HPDE6-E6E7 (cell line): ENCODE measurements around the gene GLO1.
"Not testable (repeated sequence)": the region's sequence is repeated elsewhere in the genome, so short reads cannot be mapped to it uniquely, and the experiment has no call there.

Experiments
- DNase-seq: peaks from one replicate; pipeline ENCODE4 v3.0.0; 2011; ENCODE audit warnings: missing footprints; ENCODE audit errors: extremely low spot score

GLO1 gene

DNA sequence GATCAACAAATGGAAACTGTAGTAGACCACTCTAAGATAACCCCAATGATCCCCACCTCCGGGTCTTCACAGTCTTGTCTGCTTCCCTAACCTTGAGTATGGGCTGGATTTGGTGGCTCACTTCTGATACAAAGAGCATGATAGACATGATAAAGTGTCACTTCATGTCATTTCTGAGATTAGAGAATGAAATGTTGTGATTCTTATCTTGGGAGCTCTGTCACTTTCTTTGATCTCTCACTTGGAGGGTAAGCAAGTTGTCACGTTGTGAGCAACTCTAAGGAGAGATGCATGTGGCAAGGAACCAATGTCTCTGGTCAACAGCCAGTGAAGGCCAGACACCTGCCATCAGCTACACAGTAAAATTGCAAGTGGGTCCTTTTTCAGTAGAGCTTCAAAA is 3.0 kb upstream of the GLO1 start:
- DNase-seq, result no peak

DNA sequence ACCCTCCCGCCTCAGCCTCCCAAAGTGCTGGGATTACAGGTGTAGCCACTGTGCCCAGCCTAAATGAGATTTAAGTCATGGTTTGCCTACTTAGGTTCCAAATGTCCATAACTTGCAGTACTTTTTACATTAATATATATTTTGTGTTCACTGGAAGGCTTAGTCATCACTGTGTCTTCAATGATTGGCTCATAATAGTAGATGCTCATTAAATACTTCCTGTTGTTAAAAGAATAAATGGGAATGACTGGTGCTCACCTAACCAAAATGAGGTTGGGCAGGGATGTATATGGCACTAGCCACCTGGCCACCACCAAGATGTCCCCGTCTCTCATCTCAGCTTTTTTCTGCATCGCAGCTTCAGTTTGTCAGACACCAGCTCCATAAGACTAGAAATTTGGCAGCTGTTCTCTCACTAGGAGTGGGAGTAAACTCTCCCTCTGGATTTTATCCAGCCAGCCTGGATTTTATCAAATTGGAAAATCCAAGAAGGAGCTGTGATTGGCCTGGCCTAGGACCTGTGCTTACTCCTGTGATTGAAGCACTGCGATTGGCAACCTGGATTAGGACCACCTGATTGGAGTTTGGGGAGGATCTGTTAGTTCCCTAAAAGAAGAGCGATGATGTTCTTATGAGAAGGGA is 1.1 kb upstream of the GLO1 start:
- no peak for DNase-seq

GRCh38 chr6:38701551-38701950 is 1.4 kb downstream of the GLO1 start:
- no peak for DNase-seq

DNA sequence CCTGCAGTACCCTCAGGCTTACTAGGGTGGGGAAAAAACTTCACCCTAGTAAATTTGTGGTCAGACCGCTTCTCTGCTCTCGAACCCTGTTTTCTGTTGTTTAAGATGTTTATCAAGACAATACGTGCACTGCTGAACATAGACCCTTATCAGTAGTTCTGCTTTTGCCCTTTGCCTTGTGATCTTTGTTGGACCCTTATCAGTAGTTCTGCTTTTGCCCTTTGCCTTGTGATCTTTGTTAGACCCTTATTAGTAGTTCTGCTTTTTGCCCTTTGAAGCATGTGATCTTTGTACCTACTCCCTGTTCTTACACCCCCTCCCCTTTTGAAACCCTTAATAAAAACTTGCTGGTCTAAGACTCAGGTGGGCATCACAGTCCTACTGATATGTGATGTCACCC is 3.2 kb downstream of the GLO1 start:
- not testable (repeated sequence) for DNase-seq

DNA sequence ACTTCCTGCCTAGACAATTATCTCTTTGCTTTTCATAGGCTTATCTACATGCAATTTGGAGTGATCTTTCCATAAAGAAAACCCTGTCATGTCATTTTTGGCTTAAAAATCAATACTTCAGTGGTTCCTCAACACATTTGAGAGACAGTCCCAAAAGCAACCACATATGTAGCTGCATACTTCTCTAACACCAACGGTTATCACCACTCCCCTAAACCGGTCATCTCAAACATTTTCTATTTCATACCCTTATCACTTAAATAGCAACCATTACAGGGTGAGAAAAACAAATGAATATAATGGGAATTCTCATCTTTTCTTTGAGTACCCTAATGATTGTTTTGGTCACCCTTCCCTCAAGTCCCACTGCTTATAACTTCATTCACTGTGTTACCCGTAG is 5.1 kb downstream of the GLO1 start:
- DNase-seq, result no peak

DNA sequence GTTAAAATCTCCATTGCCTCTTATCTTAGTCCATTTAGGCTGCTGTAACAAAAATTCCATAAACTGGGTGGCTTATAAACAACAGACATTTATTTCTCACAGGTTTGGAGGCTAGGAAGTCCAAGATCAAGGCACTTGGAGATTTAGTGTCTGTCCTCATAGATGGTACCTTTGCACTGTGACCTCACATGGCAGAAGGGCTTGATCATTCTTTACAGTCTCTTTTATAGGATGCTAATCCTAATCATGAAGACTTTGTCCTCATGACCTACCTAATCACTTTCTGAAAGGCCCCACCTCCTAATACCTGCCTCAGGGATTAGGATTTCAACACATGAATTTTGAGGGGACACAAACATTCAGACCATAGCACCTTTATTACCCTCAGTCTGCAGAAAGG is 6.6 kb downstream of the GLO1 start:
- no peak for DNase-seq

DNA sequence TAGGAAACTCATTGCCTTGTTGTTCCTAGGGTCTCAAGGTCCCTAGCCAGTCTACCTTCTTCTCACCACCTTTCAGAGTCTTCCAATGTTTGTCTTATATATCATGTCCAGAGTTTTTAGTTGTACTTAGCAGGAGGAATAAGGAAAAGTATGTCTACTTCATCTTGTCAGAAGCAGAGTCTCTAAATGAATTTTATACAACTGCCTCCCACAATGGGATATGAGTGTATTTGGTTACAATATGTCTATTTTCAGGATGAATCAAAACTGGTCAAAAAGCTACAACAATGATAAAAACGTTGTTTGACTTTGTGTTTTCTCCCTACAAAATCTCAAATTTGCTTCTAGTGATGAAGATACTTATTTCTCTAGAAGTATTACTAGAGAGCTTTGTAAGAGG is 7.0 kb downstream of the GLO1 start:
- no peak for DNase-seq

DNA sequence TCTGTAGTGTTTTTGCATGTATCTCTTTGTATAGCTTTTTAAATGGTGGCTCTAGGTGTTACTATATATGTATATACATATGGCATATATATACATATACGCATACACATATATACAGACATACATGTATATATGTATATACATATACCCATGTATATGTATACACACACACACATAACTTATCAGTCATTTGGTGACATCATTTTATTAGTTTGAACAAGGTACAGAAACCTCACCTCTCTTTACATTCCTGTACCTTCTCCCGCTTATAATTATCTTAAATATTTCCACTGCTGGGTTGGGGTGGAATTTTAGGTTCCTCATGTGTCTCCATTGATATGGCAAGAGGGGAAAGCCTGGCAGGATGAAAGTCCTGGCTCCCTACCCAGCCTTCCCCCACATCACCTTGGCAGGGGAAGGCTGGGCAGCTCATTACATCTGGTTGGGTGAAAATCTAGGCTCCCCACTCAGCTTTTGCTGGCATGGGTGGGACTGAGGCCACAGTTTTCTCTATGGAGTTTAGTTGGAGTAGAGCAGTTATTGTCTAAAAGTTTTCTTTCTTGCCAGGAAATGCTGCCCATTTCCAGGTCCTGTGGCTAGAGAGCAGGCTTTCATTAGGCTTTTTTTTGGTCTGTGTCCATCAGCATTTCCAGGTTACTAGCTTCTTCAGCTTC is 7.6 kb downstream of the GLO1 start:
- DNase-seq, result no peak

- DNase-seq, result no peak
Observed at GRCh38 chr6:38688579-38689087, 14.3 kb downstream of the GLO1 start.

- no peak for DNase-seq
Observed at GRCh38 chr6:38687549-38687948, 15.4 kb downstream of the GLO1 start.

DNA sequence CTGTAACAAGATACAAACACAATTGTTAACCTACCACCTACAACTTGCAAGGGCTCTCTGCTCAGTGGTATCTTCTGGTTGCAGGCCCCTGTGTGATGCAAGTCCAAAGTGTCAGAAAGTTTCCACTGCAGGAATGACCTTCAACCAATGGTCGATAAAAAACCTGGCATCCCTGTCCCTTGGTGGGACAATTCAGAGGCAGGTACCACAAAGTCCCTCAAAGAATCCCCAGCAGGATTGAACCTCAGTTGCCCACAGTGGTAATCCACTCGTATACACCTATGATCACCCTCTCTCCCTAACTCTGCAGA is 15.9 kb downstream of the GLO1 start:
- no peak for DNase-seq

- no peak for DNase-seq
Observed at GRCh38 chr6:38686270-38687042, 16.5 kb downstream of the GLO1 start.

- no peak for DNase-seq
Observed at GRCh38 chr6:38684904-38685303, 18.0 kb downstream of the GLO1 start.

- no peak for DNase-seq
Observed at GRCh38 chr6:38684237-38684636, 18.7 kb downstream of the GLO1 start.

- DNase-seq, result no peak
Observed at GRCh38 chr6:38681850-38682249, 21.1 kb downstream of the GLO1 start.

- no peak for DNase-seq
Observed at GRCh38 chr6:38679668-38680067, 23.3 kb downstream of the GLO1 start.

- no peak for DNase-seq
Observed at GRCh38 chr6:38678178-38678760, 24.7 kb downstream of the GLO1 start.

DNA sequence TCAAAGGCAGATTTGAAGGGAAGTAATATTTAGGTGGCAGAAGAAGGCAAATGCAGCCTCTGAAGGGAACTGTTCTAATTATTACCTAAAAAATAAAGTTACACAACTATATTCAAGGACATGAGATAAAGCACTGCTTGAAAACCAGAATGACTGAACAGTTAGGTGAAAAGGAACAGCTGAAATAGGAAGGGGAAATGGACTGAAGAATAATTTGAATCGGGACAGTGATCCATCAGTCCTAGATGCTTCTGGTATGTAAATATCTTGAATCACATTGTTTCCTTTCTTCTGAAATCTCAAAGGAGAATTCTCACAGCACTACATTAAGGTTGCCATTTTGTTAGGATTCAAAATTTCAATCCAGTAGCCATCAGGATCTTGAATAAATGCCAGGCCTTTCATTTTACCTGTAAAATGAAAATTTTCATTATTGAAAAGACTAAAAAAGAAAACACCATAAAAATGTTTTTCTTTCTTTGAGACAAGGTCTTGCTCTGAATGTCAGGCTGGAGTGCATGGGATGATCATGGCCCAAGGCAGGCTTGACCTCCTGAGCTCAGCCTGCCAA is 25.9 kb downstream of the GLO1 start:
- no peak for DNase-seq

DNA sequence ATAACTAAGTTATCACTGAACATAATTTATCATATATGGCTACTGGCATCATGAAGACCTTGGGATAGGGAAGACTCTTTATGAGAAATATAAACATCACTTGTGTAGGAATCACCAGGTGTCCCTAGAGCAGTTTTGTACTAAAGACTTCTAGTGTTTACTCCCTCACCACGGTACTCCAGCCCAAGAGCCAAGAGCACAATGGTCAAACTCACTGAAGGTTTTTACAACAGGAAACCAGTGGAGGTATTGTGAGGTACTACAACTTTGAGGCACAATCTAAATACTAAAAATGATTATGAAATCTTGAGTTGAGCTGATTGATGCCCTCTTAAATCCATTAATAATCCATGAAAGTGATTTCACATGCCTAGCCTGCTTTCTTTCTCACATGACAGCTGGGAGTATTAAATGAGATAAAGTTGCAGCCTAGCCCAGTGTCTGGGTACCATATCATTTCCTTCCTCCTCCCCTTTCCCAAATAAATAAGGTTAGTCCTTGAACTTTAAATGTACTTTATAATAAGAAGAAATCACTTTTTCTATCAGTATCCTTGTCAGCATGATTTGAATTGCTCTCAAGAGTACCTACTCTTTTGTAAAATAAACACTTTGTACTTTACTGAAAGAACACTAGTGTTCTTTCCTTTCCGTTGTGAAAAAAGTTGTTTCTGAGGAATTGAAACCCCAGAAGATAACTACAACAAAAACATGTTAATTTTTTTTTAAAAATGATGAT is 26.5 kb downstream of the GLO1 start:
- no peak for DNase-seq

DNA sequence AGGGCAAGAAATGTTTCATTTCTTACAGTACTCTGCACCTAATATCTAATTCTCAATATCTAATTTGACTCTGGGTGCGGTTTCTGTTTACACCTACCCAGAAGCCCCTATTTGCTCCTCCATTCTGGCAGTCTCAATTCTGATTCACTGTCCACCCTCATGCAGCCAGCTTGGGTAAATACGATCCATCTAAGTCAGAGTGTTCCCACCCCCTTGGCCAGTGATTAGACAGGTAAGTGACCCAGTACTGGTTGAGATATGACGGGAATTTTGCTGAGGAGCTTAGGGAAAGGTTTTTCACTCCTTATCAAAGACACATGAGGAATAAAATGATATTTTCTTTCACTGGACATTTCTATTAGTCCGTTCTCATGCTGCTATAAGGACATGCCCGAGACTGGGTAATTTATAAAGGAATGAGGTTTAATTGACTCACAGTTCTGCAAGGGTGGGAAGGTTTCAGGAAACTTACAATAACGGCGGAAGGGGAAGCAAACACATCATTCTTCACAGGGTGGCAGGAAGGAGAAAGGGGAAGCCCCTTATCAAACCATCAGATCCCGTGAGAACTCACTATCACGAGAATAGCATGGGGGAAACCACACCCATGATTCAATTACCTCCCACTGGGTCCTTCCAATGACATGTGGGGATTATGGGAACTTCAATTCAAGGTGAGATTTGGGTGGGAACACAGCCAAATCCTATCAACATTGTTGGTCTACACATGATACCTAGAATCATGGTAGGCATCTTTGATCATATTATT is 29.4 kb downstream of the GLO1 start:
- DNase-seq, result no peak
